Breast epithelium (tissue), 3 donors: ENCODE data around the gene FIGLA.

ENCODE experiments used
- CTCF ChIP-seq, 3 donors: fragments of 450-650 bp; IDR thresholded peaks; one replicate each; pipeline ENCODE4 v1.5.1; 2016 to 2017; ENCODE audit warnings: antibody characterized with exemption in 3 of 3, mild to moderate bottlenecking in 3 of 3, moderate library complexity in 3 of 3
- POLR2AphosphoS5 ChIP-seq, 3 donors: sonication (generic); formaldehyde crosslinking; IDR thresholded peaks; one replicate each; pipeline ENCODE4 v1.6.1; 2017; ENCODE audit warnings: antibody characterized with exemption in 3 of 3

GRCh38 chr2:70752396-70752795, 38.0 kb downstream of the FIGLA start:
- TF ChIP-seq CTCF (IDR thresholded peaks at IDR 0.05) (no peak), POLR2AphosphoS5 (IDR thresholded peaks at IDR 0.05) (no peak)
